Measurements from ENCODE around the gene ACSL4. TPM values are rescaled to one million over a fixed set of nuclear protein-coding genes. Genes with fewer than 3 reads are reported as not detected.
"Not testable (repeated sequence)": the region's sequence is repeated elsewhere in the genome, so short reads cannot be mapped to it uniquely, and the experiment has no call there.

Gene ACSL4
- total RNA-seq, 2 donors from 2014 or later = 44.3 to 48.1 TPM

DNA sequence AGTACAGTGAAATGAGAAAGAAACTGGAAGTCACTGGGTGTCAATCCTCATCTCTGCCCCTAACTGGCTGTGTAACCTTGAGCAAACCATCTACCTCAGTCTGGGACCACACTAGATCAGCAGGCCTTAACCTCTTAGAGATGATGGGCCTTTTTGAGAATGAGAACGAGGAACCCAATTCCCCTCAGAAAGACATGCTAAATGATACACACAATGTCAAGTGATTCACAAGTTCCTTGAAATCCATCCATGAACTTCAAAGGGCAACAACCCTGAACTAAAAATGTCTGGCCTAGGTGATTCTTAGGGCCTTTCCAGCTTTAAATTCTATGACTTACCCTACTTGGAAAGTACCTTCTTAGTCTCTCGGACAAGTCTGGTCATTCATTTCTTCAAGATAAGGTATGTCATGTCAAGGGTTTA lies 47.4 kb downstream of the ACSL4 start:
- Mint-ChIP-seq H3K9me3 (no peaks in the 10 kb centered on the region), H3K27me3 (ENCODE audit: low read depth) (peaks cover 15% of the 10 kb centered on the region), H3K36me3 (ENCODE audit: insufficient read depth in 2 of 2) (no peaks in the 10 kb centered on the region), H3K4me1 (ENCODE audit: low read depth) (peaks cover 14% of the 10 kb centered on the region), H3K4me3 (peak overlapping the region in 1 of 2 donors; percentile 73), H3K27ac (peak overlapping the region; percentile 93)
- peak; percentile 11 to 14 for DNase-seq
- ATAC-seq (replicated peaks in 1 of 2) = peak; percentile 92 to 96

- H3K36me3 Mint-ChIP-seq (ENCODE audit: insufficient read depth in 2 of 2) = no peaks in the 10 kb centered on the region
- no peak for DNase-seq
- peaks cover 15% of the 10 kb centered on the region for H3K27me3 Mint-ChIP-seq (ENCODE audit: low read depth)
- H3K9me3 Mint-ChIP-seq = no peaks in the 10 kb centered on the region
- no peak overlapping the region for H3K4me3 Mint-ChIP-seq
- ATAC-seq (replicated peaks in 1 of 2) = no peak
- H3K4me1 Mint-ChIP-seq (ENCODE audit: low read depth) = peaks cover 14% of the 10 kb centered on the region
- no peak overlapping the region for H3K27ac Mint-ChIP-seq
These were observed 48.9 kb downstream of the ACSL4 start for GRCh38 chrX:109684136-109684535.

GRCh38 chrX:109681475-109682081 lies 51.5 kb downstream of the ACSL4 start:
- Mint-ChIP-seq H3K27me3 (ENCODE audit: low read depth) (peaks cover 15% of the 10 kb centered on the region), H3K9me3 (no peaks in the 10 kb centered on the region), H3K36me3 (ENCODE audit: insufficient read depth in 2 of 2) (no peaks in the 10 kb centered on the region), H3K4me1 (ENCODE audit: low read depth) (peaks cover 14% of the 10 kb centered on the region), H3K27ac (no peak overlapping the region), H3K4me3 (no peak overlapping the region)
- no peak for ATAC-seq (replicated peaks in 1 of 2)
- no peak for DNase-seq

DNA sequence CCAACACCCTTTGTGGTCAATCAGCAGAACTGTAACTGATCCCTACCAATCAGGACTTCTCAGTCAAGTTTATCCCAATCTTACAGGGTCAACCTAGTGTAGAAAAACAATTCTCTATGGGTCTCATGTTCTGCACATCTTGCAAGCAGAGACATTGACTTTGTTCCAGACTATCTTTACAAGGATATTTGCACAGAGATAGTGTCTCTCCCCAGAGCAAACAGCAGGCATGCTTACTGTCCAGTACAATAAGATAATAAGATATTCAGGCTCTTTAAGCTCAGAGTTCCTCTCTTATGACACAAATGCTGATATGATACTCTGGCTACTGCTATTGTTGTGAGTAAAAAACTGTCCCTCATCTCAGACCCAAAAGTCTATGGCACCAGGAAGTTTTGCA lies 53.2 kb downstream of the ACSL4 start:
- ATAC-seq (replicated peaks in 1 of 2) (no peak), DNase-seq (no peak)
- H3K27me3 Mint-ChIP-seq (ENCODE audit: low read depth) = peaks cover 15% of the 10 kb centered on the region
- peaks cover 0 to 2% of the 10 kb centered on the region in 2 donors for H3K36me3 Mint-ChIP-seq (ENCODE audit: insufficient read depth in 2 of 2)
- H3K4me1 Mint-ChIP-seq (ENCODE audit: low read depth) = no peaks in the 10 kb centered on the region
- H3K4me3 Mint-ChIP-seq = no peak overlapping the region
- H3K9me3 Mint-ChIP-seq = no peaks in the 10 kb centered on the region
- H3K27ac Mint-ChIP-seq = no peak overlapping the region

GRCh38 chrX:109672239-109672638 lies 60.8 kb downstream of the ACSL4 start:
- no peaks in the 10 kb centered on the region for H3K4me1 Mint-ChIP-seq (ENCODE audit: low read depth)
- no peak overlapping the region for H3K4me3 Mint-ChIP-seq
- H3K27ac Mint-ChIP-seq = no peak overlapping the region
- DNase-seq (no peak), ATAC-seq (replicated peaks in 1 of 2) (no peak)
- H3K9me3 Mint-ChIP-seq = no peaks in the 10 kb centered on the region
- peaks cover 0 to 14% of the 10 kb centered on the region in 2 donors for H3K36me3 Mint-ChIP-seq (ENCODE audit: insufficient read depth in 2 of 2)
- H3K27me3 Mint-ChIP-seq (ENCODE audit: low read depth) = no peaks in the 10 kb centered on the region

GRCh38 chrX:109671170-109671569 lies 61.9 kb downstream of the ACSL4 start:
- not testable (repeated sequence) for ATAC-seq (replicated peaks in 1 of 2); H3K4me3 Mint-ChIP-seq; H3K9me3 Mint-ChIP-seq; H3K4me1 Mint-ChIP-seq (ENCODE audit: low read depth); H3K27ac Mint-ChIP-seq; H3K27me3 Mint-ChIP-seq (ENCODE audit: low read depth); DNase-seq
- peaks cover 0 to 17% of the 10 kb centered on the region in 2 donors for H3K36me3 Mint-ChIP-seq (ENCODE audit: insufficient read depth in 2 of 2)

DNA sequence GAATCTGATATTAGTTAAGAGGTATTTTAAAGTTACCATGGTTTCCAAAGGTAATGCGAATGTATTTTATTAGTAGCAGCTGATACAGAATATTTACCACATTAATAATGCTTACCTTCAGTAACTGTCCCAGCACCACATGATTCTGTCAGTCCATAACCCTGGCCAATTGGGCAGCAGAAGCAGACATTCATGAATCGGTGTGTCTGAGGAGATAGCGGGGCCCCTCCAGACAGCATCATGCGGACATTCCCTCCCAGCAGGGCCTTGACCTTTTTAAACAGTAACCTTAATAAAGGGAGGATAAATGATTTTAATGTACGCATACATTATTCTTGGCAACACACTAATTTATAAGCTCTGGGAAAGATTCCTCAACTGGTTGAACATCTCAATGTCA lies 65.1 kb downstream of the ACSL4 start:
- DNase-seq = no peak

GRCh38 chrX:109660435-109661143 lies 72.5 kb downstream of the ACSL4 start:
- Mint-ChIP-seq H3K4me1 (ENCODE audit: low read depth) (no peaks in the 10 kb centered on the region), H3K9me3 (peaks cover 0 to 5% of the 10 kb centered on the region in 2 donors), H3K4me3 (no peak overlapping the region), H3K27me3 (ENCODE audit: low read depth) (no peaks in the 10 kb centered on the region), H3K27ac (no peak overlapping the region), H3K36me3 (ENCODE audit: insufficient read depth in 2 of 2) (peaks cover 10 to 29% of the 10 kb centered on the region in 2 donors)
- DNase-seq = no peak
- no peak for ATAC-seq (replicated peaks in 1 of 2)

More for the DNA sequence above, 65.1 kb downstream of the ACSL4 start:
- Mint-ChIP-seq H3K4me3 (no peak overlapping the region), H3K9me3 (no peaks in the 10 kb centered on the region), H3K36me3 (ENCODE audit: insufficient read depth in 2 of 2) (peaks cover 3 to 21% of the 10 kb centered on the region in 2 donors), H3K27me3 (ENCODE audit: low read depth) (peaks cover 7% of the 10 kb centered on the region), H3K4me1 (ENCODE audit: low read depth) (no peaks in the 10 kb centered on the region), H3K27ac (no peak overlapping the region)
- ATAC-seq (replicated peaks in 1 of 2) = no peak

GRCh38 chrX:109658391-109658790 lies 74.7 kb downstream of the ACSL4 start:
- ATAC-seq (replicated peaks in 1 of 2) = no peak
- Mint-ChIP-seq H3K36me3 (ENCODE audit: insufficient read depth in 2 of 2) (peaks cover 10 to 26% of the 10 kb centered on the region in 2 donors), H3K4me1 (ENCODE audit: low read depth) (no peaks in the 10 kb centered on the region), H3K27ac (no peak overlapping the region), H3K4me3 (no peak overlapping the region), H3K9me3 (peaks cover 0 to 5% of the 10 kb centered on the region in 2 donors), H3K27me3 (ENCODE audit: low read depth) (no peaks in the 10 kb centered on the region)
- DNase-seq = no peak

GRCh38 chrX:109657364-109657763 lies 75.7 kb downstream of the ACSL4 start:
- not testable (repeated sequence) for H3K4me1 Mint-ChIP-seq (ENCODE audit: low read depth); H3K9me3 Mint-ChIP-seq; ATAC-seq (replicated peaks in 1 of 2); H3K4me3 Mint-ChIP-seq; DNase-seq; H3K27ac Mint-ChIP-seq; H3K27me3 Mint-ChIP-seq (ENCODE audit: low read depth)
- H3K36me3 Mint-ChIP-seq (ENCODE audit: insufficient read depth in 2 of 2) = peaks cover 10 to 21% of the 10 kb centered on the region in 2 donors

- Mint-ChIP-seq H3K27ac (no peak overlapping the region), H3K9me3 (peaks cover 0 to 5% of the 10 kb centered on the region in 2 donors), H3K4me3 (no peak overlapping the region), H3K27me3 (ENCODE audit: low read depth) (no peaks in the 10 kb centered on the region), H3K36me3 (ENCODE audit: insufficient read depth in 2 of 2) (peaks cover 10 to 21% of the 10 kb centered on the region in 2 donors), H3K4me1 (ENCODE audit: low read depth) (no peaks in the 10 kb centered on the region)
- ATAC-seq (replicated peaks in 1 of 2) = no peak
- DNase-seq = no peak
These were observed 76.3 kb downstream of the ACSL4 start for GRCh38 chrX:109656774-109657173.

DNA sequence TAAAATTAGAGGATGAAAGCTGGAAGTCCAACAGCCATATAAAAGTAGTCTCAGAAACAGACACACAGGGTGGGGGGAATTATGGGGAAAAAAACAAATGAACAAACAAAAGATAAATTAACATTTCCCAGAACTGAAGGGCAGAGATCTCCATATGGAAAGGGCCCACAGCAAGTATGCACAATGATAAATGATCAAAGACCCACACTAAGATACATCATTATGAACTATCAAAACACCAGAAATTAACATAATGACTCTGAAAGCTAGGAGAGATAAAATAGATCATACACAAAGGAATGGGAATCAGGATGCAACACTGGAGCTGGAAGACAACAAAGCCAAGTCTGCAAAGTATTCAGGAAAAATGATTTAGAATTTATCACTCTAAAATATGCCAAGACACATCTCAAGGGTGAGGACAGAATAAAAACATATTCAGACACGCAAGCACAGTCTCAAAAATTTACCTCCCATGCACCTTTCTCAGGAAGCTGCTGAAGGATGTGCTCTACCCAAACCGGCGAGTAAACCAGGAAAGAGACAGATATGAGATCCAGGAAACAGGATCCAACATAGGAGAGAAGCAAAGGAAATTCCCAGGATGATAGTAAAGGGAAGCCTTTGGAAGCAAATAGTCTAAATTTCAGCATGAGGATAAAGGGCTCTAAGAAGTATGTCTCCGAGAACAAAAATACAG lies 77.4 kb downstream of the ACSL4 start:
- Mint-ChIP-seq H3K4me1 (ENCODE audit: low read depth) (no peaks in the 10 kb centered on the region), H3K9me3 (peaks cover 0 to 5% of the 10 kb centered on the region in 2 donors), H3K27me3 (ENCODE audit: low read depth) (no peaks in the 10 kb centered on the region), H3K4me3 (no peak overlapping the region), H3K36me3 (ENCODE audit: insufficient read depth in 2 of 2) (peaks cover 10 to 21% of the 10 kb centered on the region in 2 donors), H3K27ac (peak overlapping the region; percentile 70)
- ATAC-seq (replicated peaks in 1 of 2) = no peak
- DNase-seq = no peak

DNA sequence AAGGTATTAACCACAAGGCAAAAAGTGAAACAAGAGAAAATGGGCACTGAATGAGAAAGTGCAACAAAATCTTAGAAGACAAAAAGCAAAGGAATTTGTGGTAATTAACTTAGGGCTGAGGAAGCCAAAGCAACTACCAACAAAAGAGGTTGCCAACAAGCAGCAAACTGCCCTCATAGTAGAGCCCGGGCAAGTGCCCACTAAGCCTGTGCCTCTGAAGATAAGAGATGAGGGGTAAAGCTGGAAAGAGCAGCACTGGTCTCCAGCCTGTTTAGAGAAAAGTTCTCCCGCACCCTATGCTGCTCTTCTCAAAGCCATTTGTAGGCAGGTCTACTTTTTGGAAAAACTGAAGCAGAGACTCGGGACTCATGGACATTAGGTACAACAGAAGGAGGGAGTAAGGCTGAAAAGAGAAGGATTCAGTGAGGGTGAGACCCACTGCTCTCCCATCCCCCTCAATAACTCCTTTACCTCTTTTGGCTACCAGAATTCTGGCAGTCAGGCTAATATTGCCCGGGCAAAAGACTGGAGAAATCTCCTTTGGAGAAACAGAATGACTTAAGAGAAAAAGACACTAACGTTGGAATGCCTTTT lies 78.4 kb downstream of the ACSL4 start:
- peaks cover 0 to 5% of the 10 kb centered on the region in 2 donors for H3K9me3 Mint-ChIP-seq
- DNase-seq (no peak), ATAC-seq (replicated peaks in 1 of 2) (no peak)
- peaks cover 10 to 21% of the 10 kb centered on the region in 2 donors for H3K36me3 Mint-ChIP-seq (ENCODE audit: insufficient read depth in 2 of 2)
- H3K4me3 Mint-ChIP-seq = no peak overlapping the region
- H3K4me1 Mint-ChIP-seq (ENCODE audit: low read depth) = no peaks in the 10 kb centered on the region
- H3K27ac Mint-ChIP-seq = no peak overlapping the region
- H3K27me3 Mint-ChIP-seq (ENCODE audit: low read depth) = no peaks in the 10 kb centered on the region

All from activated T-cell treated with anti-CD3 and anti-CD28 coated beads, Interleukin-2, amount 50 U/mL, for 72 hours (primary cell).